ENCODE measurements around the gene NT5DC4.

NT5DC4 gene

DNA sequence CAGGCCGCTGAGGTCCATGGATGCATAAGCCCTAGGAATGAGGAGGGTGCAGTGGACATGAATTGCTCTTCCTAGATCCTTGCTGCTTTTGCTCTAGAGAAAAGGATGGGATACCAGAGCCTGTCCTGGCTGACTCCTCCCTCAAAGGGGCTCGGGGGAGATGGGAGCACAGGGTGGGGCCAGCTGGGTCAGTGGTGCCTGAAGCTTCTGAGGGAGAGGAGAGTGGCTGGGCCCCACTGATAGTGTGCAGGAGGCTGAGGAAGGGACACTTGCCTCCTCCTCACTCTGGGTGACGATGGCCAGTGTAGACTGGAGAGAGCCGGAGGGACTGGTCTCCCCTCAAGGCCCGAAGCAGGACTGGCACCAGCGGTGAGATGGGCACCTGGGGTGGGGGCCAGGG is at the start of gene NT5DC4:
TSS of gene NT5DC4 (plus strand) at position 236 of the 400 bp plus-strand sequence. CDS start at position 296, 60 bp downstream.
- no peak for DNase-seq

DNA sequence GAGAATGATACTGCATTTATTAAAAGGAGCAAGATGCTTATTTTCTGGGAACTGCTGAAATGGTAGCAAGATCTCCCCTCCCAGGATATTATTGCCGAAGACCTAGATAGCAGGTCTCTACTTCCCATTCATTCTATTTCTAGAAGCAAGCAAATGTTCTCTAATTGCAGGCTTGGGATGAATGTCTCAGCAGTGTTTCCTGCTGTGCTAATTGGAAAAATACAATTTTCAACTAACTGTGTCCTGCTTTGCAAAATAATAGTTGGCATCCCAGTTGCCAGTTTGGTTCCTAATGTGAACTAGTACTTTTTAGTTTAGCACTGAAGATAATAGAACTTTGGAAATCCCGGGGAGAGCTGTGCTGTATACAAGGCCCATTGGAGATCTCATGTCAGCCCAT is 49.0 kb upstream of the NT5DC4 start:
- peak; percentile 16 for DNase-seq

DNA sequence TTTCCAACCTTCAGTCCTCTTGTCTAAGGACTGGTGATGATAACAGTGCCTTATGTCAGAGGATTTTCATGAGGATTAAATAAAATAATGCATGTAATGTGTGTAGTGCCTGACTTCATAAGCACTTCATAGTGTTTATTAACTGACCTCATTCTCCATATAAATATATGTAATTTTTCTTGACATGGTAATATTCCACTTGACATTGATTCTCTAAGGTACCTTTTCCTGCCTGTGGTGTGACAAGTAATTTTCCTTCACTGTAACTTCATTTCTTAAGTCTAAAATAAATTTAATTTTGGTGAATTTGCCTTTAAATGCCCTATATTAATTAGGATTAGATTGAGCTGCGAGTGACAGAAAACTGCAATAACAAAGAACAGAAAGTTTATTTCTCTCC is 47.8 kb upstream of the NT5DC4 start:
- DNase-seq, result no peak

- no peak for DNase-seq
Measured at GRCh38 chr2:112674229-112674628, 46.6 kb upstream of the NT5DC4 start.

- DNase-seq, result no peak
Measured at GRCh38 chr2:112679484-112679883, 41.3 kb upstream of the NT5DC4 start.

DNA sequence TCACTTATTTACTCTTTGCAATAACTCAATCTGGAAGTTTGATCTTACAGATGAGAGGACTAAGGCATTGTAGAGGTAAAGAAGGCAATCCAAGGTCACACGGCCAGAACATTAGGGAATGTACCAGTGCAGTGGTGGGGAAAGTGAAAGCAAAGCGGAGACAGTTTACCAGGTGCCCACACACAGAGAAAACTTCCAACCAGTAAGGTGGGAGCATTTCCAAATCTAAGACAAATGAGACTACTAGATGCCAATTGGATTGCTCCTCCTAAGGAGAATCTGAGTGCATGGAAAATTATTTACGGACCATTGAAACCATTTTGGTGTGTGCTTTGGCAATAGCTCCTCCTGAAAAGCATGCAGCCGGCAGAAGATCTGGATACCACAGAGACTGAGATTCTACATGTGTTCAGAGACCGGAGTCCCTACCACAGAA is 40.1 kb upstream of the NT5DC4 start:
- DNase-seq, result no peak

DNA sequence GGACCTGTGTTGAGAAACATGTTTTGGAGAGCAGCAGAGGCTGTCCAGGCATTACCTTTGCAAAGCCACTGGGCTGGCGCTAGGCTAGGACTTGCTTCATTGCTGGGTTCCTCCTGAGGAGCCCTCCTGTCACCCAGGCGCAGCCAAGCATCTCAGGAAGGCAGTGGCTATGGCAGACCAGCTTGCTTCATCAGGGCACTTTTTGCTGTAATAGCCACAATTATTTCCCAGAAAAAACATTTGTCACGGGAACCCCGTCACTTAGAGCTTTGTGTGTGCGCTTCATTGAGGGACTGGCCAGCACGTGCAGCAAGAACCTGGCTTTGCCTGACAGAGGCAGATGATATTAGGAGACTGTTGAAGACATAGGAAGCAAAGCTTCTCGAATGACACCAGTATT is 38.7 kb upstream of the NT5DC4 start:
- no peak for DNase-seq

- DNase-seq, result no peak
Measured at GRCh38 chr2:112683550-112684414, 37.0 kb upstream of the NT5DC4 start.

DNA sequence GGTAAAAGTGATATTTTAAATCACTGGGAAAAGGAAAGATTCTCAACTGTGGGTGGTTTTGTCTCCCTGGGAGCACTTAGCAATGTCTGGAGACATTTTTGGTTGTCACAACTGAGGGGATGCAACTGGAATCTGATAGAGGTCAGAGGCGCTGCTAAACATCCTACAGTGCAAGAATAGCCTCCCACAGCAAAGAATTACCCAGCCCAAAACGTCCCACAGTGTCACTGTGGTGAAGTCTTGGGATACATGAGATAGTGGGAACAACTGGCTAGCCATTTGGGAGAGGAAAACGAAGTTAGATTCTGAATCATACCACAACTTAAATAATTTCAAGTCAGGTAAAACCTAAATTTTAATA is 36.4 kb upstream of the NT5DC4 start:
- no peak for DNase-seq

DNA sequence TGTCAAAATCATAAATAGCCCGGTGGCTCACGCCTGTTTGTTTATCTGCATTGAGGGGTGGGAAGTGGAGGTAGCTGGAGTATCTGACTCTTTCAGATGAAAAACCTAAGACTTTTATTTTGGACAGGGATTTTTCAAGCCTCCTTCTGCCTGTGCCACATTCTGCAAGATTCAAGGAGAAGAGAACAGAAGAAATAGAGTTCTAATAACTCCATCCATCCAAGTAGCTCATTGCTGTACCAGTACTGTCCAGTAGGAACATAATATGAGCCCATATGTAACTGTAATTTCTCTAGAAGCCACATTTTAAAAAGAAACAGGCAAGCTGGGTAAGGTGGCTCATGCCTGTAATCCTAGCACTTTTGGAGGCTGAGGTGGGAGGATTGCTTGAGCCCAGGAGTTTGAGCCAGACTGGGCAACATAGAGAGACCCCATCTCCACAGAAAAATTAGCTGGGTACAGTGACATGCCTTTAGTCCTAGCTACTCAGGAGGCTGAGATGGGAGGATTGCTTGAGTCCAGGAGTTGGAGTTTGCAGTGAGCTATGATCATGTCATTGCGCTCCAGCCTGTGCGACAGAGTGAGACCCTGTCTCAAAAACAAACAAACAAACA is 35.4 kb upstream of the NT5DC4 start:
- DNase-seq, result no peak

DNA sequence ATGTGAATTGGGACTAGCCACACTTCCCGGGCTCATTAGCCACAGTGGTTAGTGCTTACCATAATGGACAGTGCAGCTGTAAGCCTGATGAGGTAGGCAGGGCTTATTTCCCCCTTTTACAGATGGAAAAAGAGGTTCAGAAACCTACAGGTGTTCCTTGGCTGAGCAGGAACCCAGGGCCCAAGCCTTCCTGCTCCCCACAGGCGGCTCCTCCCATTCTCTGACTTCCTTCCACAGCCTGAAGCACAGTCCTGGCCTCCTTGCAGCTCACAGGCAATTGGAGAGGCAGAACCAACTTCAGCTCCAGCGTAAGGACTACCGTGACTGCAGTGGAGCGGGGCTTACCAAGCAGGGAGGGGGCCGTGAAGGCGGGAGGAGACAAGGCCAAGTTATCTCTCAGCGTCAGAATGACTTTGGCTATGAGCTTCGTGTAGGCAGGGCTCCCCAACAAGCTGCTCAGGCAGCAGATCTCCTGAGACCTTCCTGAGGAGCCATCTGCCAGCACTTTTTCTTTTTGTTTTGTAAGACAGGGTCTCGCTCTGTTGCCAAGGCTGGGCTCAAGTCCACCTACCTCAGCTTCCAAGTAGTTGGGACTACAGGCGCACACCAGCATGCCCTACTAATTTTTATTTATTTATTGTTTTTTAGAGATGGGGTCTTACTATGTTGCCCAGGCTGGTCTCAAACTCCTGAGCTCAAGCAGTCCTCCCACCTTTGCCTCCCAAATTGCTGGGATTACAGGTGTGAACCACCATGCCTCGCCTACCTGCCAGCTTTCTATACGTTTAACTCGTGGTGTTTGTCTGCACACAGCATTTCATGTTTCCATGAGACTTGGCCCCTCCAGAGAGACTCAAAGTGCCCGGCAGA is 34.2 kb upstream of the NT5DC4 start:
- no peak for DNase-seq

DNA sequence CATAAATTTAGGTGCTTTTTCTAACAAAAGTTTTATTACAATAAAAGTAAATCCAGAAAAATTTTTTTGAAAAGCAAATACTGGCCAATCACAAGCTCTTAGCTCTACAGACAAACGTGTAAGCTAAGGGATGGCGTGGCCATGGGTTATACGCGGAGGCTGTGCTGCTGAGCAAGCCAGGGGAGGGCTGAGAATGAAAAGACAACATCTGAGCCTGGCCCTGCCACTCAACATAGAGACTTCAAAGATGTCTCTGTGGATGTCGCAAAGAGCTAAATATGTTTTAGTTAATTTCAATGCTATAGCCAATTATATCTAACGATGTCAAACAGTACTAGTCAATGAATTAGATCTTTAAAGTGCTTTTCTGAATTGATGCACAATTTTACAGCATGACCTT is 33.3 kb upstream of the NT5DC4 start:
- DNase-seq, result no peak

- no peak for DNase-seq
Measured at GRCh38 chr2:112688086-112688880, 32.5 kb upstream of the NT5DC4 start.

- DNase-seq, result peak; percentile 15
Measured at GRCh38 chr2:112690853-112691401, 29.9 kb upstream of the NT5DC4 start.

DNA sequence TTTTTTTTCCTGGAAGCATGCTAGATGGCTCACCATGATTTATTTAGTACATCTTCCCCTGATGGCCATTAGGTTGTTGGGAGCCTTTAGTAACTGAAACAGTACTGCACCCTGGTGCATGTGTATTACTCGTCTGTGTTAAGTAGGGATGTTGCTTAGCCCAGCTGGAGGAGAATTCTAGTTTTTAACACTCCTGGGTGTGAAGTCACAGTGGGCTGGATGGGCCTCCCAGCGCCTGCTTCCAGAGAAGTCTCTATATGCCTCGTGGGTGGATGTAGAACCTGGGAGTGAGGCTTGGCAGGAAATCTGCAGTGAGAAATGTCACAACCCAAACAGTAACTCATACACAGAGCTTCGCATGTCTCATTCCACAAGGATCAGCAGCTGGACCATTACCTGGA is 28.9 kb upstream of the NT5DC4 start:
- no peak for DNase-seq

DNA sequence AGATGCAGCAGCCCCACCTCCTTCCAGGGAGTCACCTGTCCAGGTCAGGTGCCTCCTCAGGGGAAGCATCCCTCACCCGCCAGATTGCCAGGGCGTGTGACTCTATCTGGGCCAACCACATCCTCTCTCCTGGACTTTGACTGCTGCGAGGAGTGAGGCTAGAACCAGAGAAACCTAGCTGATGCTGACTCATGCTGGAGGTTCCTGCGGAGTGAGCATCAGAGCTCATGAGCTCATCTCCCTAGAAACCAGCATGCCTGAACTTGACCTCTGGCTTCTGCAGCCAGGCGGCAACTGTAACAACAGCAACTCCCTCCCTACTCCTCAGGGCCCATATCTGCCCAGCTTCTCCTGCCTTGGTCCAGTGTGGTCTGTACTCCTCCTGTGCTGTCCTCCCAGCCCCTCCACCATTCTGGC is 28.3 kb upstream of the NT5DC4 start:
- no peak for DNase-seq

- no peak for DNase-seq
Measured at GRCh38 chr2:112692918-112693317, 27.9 kb upstream of the NT5DC4 start.

- no peak for DNase-seq
Measured at GRCh38 chr2:112693596-112693995, 27.2 kb upstream of the NT5DC4 start.

- DNase-seq, result no peak
Measured at GRCh38 chr2:112694182-112694581, 26.6 kb upstream of the NT5DC4 start.

- DNase-seq, result no peak
Measured at GRCh38 chr2:112698834-112699515, 21.8 kb upstream of the NT5DC4 start.

- DNase-seq, result no peak
Measured at GRCh38 chr2:112699984-112700667, 20.7 kb upstream of the NT5DC4 start.
